WTC11 (cell line): ENCODE results near the gene AHNAK.
"Not testable (repeated sequence)": the region's sequence is repeated elsewhere in the genome, so short reads cannot be mapped to it uniquely, and the experiment has no call there.

Source experiments
- CREB1 ChIP-seq: sonication (generic); formaldehyde crosslinking; IDR thresholded peaks from 2 replicates; pipeline ENCODE4 v1.8.0; 2023; ENCODE audit warnings: mild to moderate bottlenecking, missing genetic modification reagents
- HMGXB4 ChIP-seq: sonication (generic); formaldehyde crosslinking; IDR thresholded peaks from 2 replicates; pipeline ENCODE4 v1.8.1; 2023; ENCODE audit warnings: mild to moderate bottlenecking, moderate library complexity, missing genetic modification reagents
- MAX ChIP-seq: sonication (generic); formaldehyde crosslinking; IDR thresholded peaks from 2 replicates; pipeline ENCODE4 v1.8.0; 2022; ENCODE audit warnings: mild to moderate bottlenecking, missing genetic modification reagents
- NFE2L1 ChIP-seq: sonication (generic); formaldehyde crosslinking; IDR thresholded peaks from 2 replicates; pipeline ENCODE4 v1.8.1; 2023; ENCODE audit warnings: missing genetic modification reagents
- TP53 ChIP-seq: sonication (generic); formaldehyde crosslinking; IDR thresholded peaks from 2 replicates; pipeline ENCODE4 v1.8.1; 2023; ENCODE audit warnings: mild to moderate bottlenecking, missing genetic modification reagents
- TF ChIP-seq, protein P1 (sequence below): fragments of 200-600 bp; IDR thresholded peaks from 2 replicates; pipeline ENCODE4 v1.8.0; 2022; ENCODE audit warnings: antibody characterized with exemption

DNA sequence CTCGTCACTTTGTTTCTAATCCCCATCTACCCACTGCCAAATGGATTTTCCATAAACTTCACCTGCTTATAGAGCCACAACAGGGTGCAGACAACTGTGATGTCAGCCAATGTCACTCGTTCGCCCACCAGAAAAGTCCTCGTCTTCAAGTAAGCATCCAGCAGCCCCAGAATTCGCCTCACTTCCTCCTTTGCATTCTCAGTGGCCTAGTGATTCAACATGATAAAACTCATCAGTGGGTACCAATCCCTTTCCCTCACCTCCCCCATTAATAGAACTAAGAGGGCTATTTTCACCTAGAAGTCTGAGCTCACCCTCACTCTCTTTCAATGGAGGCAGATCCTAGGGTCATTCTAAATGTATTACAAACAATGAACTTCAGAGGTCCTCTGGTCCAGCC lies 24.3 kb upstream of the AHNAK start:
- TF ChIP-seq, protein P1, sequence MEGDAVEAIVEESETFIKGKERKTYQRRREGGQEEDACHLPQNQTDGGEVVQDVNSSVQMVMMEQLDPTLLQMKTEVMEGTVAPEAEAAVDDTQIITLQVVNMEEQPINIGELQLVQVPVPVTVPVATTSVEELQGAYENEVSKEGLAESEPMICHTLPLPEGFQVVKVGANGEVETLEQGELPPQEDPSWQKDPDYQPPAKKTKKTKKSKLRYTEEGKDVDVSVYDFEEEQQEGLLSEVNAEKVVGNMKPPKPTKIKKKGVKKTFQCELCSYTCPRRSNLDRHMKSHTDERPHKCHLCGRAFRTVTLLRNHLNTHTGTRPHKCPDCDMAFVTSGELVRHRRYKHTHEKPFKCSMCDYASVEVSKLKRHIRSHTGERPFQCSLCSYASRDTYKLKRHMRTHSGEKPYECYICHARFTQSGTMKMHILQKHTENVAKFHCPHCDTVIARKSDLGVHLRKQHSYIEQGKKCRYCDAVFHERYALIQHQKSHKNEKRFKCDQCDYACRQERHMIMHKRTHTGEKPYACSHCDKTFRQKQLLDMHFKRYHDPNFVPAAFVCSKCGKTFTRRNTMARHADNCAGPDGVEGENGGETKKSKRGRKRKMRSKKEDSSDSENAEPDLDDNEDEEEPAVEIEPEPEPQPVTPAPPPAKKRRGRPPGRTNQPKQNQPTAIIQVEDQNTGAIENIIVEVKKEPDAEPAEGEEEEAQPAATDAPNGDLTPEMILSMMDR: not testable (repeated sequence)
- not testable (repeated sequence) for TF ChIP-seq MAX (CRISPR knock-in tag); HMGXB4; NFE2L1; CREB1 (CRISPR knock-in tag); TP53
